Stimulated activated CD4-positive, alpha-beta T cell treated with anti-CD3 and anti-CD28 coated beads, Interleukin-4, amount 100 ng/mL, for 48 hours (primary cell): ENCODE measurements around the gene PNPLA4.

Experiments used
- DNase-seq, 2 donors: peaks; one replicate each; pipeline ENCODE4 v3.0.0-alpha.2; 2020; ENCODE audit warnings: low read depth in 2 of 2

The PNPLA4 gene, protein sequence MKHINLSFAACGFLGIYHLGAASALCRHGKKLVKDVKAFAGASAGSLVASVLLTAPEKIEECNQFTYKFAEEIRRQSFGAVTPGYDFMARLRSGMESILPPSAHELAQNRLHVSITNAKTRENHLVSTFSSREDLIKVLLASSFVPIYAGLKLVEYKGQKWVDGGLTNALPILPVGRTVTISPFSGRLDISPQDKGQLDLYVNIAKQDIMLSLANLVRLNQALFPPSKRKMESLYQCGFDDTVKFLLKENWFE

DNA sequence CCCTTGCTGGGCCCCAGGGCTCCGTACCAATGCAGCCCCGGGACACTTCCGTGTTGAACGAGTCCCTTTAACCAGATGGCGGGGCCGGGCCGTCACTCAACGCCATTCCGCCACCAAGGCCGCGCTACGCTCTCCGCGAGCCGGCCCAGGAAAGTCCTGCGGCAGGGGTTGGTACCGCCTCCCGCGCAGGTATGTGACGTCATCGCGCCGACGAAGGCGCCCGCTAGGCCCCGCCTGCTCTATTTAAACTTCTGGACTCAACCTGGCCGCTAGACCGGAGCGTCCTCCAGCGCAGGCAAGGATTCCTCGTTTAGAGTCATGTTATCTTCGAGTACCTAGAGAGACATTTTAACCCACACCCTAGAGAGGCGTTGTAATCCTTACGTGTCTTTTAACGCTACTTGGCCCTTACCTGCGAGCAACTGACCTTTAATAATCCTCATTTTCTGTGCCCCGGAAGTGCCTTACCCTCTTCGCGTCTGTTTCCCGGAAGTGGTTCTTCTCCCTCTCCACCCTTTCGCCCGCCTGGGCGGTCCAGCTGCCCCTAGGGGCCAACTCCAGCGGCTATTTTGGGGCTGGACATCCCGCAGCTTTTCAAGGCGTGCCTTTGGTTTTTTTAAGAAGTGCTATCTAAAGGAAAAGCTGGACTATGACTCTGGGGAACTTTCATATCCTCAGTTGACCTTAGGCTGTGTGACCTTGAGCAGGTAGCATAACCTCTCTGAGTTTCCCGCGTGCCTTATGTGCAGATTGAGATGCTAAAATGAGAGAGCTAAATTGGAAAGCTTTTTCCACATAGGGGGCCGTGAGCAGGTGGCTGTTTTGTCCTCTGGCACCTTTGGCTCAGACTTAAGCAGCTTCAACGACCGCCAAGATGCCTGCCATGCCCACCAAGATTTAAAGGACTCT lies at the start of gene PNPLA4:
Gene PNPLA4 (minus strand): TSS at position 155 of the 909 bp plus-strand sequence. CDS start 1,294 bp downstream, outside the sequence.
- DNase-seq, result peak; percentile 64 to 71

DNA sequence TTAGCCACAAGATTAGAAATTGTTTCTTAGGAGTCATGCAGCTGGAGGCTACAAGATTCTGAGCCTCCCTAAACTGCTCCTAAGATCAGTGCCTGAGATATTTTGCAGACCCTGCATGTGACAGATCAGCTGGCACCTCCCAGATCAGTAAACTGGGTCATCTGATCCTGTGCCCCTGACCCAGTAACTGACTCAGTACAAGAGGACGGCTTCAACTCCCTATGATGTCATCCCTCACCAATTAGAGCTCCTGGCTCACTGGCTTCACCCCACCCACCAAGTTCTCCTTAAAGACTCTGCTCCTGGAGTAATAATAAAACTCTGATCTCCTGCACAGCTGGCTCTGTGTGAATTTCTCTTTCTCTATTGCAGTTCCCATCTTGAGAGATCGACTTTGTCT lies 45.4 kb upstream of the PNPLA4 start:
- DNase-seq, result no peak

DNA sequence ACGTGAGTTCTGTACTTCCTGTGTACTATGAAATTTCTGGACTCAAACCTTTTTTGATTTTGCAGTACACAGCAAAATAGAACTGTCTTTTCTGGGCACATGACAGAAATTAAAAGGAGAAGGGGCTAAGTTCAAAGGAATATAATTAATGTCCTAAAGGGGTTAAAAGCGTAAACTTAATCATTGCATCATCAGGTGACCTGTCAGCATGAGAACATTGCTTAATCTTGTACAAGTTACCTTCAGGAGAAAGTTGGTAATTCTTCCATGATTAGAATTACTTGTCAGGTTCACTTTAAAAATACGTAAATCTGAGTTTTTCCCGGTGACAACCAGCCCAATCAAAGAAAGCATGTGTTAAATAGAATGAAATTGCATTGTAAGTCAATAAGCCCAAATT lies 43.2 kb upstream of the PNPLA4 start:
- DNase-seq, result no peak

DNA sequence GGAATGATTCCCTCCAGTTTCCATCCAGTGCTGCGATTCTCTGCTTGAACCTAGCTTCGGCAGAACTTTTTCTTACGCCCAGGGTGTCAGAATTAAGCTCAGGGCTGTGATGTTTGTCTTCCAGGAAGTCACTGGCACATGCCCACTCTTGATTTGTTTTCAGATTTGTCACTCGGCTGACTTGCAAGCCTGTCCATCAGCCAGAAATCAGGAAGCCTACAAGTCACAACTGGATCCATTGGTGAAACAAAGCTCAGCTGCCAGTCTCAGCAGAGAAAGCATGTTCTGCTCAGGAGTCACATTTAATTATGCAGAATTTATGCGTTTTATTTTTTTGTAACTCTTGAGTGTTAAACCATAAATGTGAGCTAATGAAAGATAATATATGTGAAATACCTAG lies 38.2 kb upstream of the PNPLA4 start:
- no peak for DNase-seq

DNA sequence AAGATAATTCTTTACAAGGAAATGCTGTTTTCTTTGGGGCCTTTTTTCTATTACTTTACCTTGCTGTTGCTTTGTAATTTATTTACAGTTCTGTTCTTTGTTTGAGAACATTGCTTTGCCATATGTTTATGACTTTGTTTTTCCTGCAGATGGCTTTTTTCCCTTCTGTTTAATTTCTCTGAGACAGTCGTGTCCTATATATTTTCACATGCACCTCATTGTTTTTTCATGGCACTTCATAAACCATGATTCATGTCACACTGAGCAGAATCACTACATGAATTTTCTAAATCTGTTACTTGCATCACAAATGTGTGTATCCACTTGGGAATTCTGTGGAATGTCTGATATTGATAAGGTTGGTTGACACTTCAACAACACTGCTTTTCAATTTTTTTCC lies 33.0 kb upstream of the PNPLA4 start:
- DNase-seq, result no peak

DNA sequence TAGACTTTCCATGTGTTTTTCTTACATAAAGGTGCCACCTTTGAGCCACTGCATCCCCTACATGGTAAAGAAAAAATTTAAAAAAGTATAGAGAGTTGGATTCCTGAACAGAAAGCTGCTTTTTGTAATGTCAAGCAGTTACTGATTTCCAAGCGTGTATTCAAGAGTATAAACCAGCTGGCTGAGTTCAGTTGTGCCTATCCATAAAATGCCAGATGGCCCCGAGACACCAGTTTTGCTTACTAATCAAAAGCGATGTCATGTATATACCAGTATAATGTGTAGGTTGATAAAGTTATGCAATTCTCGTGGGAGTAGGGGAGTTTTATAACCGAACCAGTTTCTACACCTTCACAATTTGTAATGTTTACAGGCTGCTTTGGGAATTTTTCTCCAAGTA lies 26.2 kb upstream of the PNPLA4 start:
- no peak for DNase-seq

DNA sequence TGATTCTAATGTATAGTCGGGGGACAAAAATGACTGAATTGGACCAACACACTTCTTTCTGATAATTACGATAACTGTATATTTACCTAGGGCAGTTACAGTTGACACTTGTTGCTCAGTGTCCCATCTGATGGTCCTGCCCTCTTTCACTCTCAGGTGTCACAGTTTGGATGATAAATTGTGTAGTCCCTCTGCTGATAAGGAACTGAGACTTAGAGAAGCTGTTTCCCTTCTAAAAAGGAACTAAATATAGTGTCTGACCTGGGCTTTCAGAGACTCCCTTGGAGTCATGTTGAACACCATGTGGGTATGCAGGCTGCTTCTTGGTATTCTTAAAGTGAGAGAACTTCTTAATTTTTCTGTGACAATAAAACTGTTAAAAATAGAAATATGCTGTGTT lies 23.7 kb upstream of the PNPLA4 start:
- DNase-seq, result no peak

DNA sequence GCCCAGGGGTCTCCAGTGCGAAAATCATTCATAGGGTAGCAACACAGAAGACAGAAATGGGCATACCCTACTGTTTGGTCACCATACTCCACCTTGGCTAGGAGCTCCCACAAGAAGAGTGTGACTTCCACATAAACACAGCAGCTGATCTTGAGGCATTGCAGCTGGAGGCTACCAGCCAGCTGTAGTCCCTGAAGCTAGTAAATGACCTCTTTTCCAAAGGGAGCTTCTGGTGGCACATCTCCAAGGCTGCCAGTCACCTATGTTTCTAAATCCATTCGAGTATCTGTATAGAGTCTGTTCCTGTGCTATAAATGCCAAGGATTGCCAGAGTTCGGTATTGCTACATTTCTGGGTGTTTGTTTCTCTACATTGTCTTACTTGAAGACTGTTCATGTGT lies 21.3 kb upstream of the PNPLA4 start:
- DNase-seq, result no peak

DNA sequence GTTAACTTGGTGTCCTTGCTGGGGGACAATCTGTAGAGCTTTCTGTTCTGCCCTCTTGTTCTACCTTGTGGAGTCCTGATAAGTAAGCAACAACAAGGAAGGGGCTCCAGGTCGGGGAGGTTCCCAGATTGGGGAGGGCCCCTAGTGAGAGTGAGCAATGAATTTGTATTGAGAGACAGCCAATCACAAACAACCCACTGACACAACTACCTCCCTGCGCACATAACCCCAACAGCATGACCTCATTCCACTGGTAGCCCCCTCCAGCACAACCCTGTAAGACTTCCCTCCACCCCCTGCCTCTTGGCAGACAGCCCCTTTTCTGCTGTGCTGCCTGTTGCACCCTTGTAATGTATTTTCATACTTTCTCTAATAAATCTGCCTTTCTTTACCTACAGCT lies 19.7 kb upstream of the PNPLA4 start:
- DNase-seq, result no peak

DNA sequence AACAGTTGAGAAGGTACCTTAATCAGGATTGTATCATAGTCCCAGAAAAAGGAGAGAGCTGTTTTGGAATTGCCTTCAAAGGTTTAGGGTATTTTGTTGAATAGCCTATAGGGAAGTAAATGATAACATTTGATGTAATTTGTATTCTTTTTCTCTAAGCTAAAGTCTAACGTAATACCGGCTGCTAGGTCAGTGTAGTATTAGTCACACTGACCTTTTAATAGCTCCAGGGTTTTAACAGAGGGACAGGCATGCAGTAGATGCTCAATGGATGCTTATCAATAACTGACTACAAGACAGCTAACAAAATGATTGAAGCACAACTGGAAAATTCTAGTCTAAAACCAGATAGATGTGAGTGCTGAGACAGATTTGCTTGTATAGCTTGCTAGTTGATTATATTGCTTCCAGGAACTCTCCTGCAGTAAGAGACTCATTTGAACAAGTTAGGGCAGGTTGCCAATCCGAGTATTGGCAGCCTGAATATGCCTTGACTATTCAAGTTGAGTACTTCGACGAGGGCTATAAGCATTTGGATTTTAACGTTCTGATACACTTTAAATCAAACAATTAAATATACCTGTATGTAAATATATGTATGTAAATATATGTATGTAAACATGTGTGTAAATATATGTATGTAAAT lies 16.5 kb upstream of the PNPLA4 start:
- DNase-seq, result no peak

DNA sequence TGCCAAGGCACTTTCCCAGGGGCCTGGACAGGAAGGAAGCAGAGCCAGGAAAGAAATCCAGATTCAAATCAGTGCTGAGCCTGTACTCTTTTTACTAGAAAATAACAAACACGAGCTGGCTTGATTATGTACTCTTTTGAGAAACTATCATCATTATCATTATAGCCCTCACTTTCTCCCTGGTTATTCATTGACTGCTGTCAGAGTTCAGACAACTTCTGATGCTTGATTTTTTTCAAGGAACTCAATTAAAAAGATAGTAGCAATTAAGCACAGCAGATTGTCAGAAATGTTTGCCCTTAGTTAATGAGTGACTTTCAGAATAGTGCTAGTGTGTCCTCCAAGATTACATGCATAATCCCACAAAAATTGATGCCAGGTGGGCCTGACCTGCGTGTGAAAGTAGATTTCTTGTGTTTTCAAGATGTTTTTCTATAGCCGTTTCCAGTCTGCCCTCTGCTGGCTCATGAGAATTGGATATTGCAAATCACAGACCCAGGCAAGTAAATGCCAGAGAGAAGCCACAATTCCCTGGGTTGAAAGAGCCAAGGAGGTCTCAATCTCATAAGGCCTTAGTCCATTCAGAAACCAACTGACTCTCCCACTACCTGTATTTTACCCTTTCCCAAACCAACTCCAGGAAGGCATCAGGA lies 14.3 kb upstream of the PNPLA4 start:
- DNase-seq, result no peak

DNA sequence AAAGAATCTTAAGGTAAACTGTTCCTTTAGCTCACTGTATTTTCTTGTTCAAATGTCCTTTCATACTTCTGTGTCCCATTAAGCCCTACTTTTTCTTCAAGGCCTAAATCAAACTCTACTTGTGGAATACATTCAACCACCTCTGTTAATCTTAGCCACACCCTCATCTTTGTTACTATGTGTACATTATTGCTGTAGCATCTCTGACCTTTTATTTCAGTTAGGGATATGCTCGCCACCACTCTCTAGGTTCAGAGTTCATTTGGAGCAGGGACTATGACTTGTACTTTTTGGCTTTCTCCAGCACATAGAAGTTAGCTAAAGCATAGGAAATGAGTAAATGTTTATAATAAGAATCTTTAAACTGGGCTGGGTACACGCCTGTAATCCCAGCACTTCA lies 6.8 kb upstream of the PNPLA4 start:
- no peak for DNase-seq

DNA sequence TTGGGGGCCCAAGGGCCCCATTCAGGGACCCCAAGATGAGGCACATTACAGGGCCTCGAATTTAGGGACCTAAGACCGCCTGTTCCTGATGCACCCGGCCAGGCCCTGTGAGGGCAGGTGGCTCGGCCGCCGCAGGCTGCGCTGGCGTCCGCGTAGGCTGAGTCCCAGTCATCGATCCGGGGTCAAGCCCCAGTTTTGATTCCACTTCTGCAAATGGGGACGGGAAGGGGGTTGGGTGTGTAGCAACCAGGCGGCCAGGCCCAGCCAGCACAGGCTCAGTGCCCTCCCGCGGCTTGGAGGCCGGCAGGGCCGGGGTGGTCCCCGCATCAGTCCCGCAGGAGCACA lies 327 bp downstream of the PNPLA4 start:
- no peak for DNase-seq

DNA sequence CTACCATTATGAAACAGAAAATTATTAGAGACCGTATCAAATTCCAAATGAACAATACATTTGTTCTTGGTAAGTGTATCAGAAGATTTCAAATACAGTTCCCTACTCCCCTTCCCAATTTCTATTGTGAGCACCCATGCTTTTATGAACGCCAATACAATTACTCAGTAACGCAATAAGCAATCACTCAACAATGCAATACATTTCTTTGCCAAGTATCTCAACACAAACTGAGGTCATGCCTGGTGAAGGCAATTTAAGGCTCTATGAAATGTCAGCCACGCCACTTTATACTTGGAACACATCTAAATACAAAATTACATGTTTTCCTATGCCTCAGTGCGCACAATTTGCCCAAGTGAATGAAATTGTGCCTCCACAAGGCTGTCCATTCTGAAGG lies 712 bp downstream of the PNPLA4 start:
- DNase-seq, result no peak

DNA sequence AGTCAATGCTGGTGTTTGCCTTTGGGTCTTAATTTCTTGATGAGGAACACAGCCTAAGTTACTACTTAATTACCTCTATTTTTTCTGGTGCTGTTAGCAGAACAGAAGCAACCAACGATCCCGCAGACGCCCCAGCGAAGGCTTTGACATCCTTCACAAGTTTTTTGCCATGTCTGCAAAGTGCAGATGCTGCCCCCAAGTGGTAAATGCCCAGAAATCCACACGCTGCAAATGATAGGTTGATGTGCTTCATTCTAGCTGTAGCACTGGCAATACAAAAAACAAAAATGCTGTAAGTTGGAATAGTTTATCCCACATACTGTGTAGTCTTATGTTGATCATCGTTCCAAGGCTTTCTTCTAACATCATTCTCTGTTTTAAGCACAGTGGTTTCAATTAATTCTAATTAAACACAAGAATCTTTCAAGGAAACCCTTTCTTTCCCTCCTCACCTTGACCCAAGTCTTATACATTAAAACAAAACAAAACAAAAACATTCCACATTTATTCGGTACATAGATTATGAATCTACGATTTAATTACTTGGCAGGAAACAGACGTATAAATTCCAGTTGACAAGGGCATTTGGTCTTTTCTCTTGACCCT lies 1.2 kb downstream of the PNPLA4 start:
- DNase-seq, result peak; percentile 13 to 22

DNA sequence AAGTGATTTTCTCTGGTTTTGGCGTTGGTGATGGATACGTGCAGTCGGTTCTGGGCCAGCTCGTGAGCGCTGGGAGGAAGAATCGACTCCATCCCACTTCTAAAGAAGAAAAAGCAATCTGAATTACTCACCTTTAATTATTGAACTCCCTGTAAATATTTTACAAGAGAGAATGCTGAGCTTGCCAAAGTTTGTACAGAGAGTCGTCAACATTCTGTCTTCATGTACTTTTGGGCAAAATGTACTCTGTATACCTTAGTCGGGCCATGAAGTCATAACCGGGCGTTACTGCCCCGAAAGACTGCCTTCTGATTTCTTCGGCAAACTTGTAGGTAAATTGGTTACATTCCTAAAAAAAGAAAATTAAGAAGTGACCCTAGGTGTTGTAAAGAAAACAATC lies 5.5 kb downstream of the PNPLA4 start:
- no peak for DNase-seq

DNA sequence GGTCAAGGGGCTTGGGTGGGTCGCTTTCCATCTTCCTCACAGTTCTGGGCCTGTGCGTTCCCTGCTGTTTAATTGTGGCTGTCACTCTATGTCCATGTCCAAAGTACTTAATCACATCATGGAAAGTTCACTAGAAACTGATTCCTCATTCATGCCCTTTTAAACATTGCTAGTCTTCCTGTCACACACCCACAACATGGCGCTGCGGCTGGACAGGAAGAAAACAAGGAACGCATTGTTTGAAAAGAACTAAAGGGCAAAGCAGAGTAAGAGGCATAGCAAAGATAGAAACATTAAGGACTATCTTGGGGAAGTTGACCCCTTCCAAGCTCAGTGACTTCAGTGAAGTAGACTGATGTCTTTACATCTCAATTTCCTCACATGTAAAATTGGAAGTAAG lies 18.4 kb downstream of the PNPLA4 start:
- no peak for DNase-seq

DNA sequence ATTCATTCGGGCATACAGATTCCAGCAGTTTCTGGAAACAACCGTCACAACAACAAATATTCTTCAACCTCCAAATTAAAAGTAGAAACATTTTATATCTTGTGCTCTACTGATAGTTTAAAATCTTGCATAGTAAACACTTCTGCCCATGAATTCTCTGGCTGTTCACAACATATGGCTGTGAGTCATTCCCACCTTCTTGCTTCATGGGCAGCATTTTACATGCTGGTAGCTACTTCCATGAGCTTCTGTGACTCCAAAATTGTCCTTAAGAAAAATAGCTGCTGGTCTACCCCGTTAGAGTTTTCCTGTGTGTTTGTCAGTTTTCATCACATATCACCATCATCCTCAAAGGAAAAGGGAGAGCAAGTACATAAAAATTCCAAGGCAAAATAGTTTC lies 22.7 kb downstream of the PNPLA4 start:
- no peak for DNase-seq

DNA sequence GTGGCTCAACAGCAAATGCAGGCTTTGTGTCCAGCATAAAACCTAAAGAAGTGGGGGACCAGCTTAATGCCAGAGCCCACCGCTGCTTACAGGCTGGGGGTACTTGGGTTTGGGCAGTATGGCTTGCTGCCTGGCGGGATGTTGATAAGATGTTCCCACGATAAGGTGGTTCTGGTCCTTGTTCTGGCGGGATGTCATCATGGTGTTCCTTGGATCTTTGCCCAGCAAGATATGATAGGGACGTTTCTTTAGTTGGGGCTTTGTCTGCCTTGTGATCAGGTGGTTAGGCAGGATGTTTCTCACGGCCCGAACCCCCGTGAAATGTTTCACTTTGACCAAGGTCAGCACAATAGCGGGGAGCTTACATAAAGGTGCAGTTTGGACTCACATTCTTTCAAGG lies 35.3 kb downstream of the PNPLA4 start:
- no peak for DNase-seq

DNA sequence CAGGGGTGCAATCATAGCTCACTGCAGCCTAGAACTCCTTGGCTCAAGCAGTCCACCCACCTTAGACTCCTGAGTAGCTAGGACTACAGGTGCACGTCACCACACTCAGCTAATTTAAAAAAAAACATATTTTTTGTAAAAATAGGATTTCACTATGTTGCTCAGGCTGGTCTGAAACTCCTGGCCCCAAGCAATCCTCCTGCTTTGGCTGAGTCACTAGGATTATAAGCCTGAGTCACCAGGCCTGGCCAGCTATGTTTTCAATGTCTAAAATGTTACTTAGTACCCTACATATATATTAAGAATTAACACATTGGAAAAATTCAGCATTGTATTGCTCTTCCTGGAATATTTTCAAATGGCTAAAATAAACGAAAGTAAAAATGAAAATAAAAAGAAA lies 37.5 kb downstream of the PNPLA4 start:
- no peak for DNase-seq

DNA sequence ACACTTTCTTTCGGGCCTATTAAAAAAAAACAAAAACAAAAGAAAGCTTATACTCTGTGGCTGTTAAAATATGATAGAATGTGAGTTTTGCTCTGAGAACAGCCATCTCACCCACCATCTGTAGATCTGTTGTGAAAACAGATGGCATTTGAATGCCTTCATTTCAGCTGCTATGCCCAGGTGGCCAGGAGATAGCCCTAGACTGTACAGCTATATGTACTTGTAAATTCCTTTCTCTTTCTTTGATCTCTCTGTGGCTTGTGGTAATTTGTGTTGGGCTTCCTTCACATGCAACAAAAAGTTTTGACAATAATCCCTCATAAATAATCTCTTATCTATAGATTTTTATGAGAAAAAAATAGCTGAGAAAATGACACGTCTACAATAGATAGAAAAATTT lies 38.1 kb downstream of the PNPLA4 start:
- no peak for DNase-seq

DNA sequence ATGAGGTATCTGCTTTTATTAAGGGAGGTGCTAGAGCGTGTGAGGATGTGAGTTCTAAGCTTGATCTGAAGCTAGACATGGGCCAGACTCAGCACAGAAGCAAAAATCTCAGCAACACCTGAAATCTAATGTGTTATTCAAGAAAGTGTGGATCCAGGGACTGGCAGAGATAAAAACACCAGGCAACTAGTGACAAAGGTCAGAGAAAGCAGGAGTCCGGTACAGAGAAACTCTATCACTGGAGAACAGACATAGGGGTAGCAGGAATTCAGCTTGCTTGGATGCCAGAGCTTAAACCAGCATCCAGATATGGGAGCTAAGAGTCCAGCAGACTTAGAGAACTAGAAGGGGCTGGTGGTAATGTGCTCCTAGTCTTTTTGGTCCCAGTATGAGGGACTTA lies 50.3 kb downstream of the PNPLA4 start:
- DNase-seq, result no peak
